OCI-LY7 (cell line): ENCODE results near the gene NMNAT1. TPM values are rescaled to one million over a fixed set of nuclear protein-coding genes. Genes with fewer than 3 reads are reported as not detected.
A peak's percentile ranks its signal among the peaks of the same experiment; 100 is the strongest.

ENCODE experiments used
- BruUV-seq: library from RNA; stranded (reverse); fragments of 400-500 nt; replicated peaks from 2 replicates; lab custom pipeline; 2021; lab: Mats Ljungman, UMichigan
- CTCF ChIA-PET: fragments of 300-600 bp; sonication (Branson Sonifier 250); formaldehyde crosslinking; loops from one replicate; lab custom pipeline; 2022; ENCODE audit warnings: antibody characterized with exemption; ENCODE audit not compliant: unreplicated experiment; lab: Charles Lee
- POLR2A ChIA-PET: fragments of 300-600 bp; sonication (Branson Sonifier 250); formaldehyde crosslinking; loops from one replicate; lab custom pipeline; 2022; ENCODE audit warnings: antibody characterized with exemption; lab: Charles Lee
- DNase-seq: peaks from one replicate; pipeline ENCODE4 v3.0.0-alpha.2; 2015; ENCODE audit warnings: low spot score
- H2AFZ ChIP-seq: fragments of 200-600 bp; sonication (generic), shearing (Covaris generic); 2 replicates; pipeline ENCODE4 v1.6.1; 2014; ENCODE audit warnings: mild to moderate bottlenecking, antibody characterized with exemption, low read length, moderate library complexity
- H3K27ac ChIP-seq: fragments of 200-600 bp; sonication (generic); 2 replicates; pipeline ENCODE4 v1.5.1; 2014; ENCODE audit warnings: mixed run types, low read depth, mild to moderate bottlenecking, moderate library complexity, low read length, inconsistent platforms; ENCODE audit not compliant: poor library complexity, severe bottlenecking
- H3K36me3 ChIP-seq: fragments of 200-600 bp; sonication (generic); 2 replicates; pipeline ENCODE4 v1.6.1; 2014; ENCODE audit warnings: mild to moderate bottlenecking, antibody characterized with exemption, low read length, moderate library complexity, mixed read lengths; ENCODE audit not compliant: insufficient read depth
- H3K4me1 ChIP-seq: fragments of 200-600 bp; sonication (generic); 2 replicates; pipeline ENCODE4 v1.5.1; 2014; ENCODE audit warnings: mild to moderate bottlenecking, low read length; ENCODE audit not compliant: insufficient read depth, poor library complexity, severe bottlenecking
- H3K4me2 ChIP-seq: fragments of 200-600 bp; sonication (generic); 2 replicates; pipeline ENCODE4 v1.6.1; 2014; ENCODE audit warnings: mild to moderate bottlenecking, low read length
- H3K4me3 ChIP-seq: fragments of 200-600 bp; sonication (generic); 2 replicates; pipeline ENCODE4 v1.5.1; 2014; ENCODE audit warnings: mild to moderate bottlenecking, low read depth, low read length; ENCODE audit not compliant: poor library complexity, severe bottlenecking
- H3K79me2 ChIP-seq: fragments of 200-600 bp; sonication (generic); 2 replicates; pipeline ENCODE4 v1.6.1; 2016; ENCODE audit warnings: low read depth, mild to moderate bottlenecking, low read length, moderate library complexity, mixed read lengths; ENCODE audit not compliant: insufficient read depth
- H3K9me2 ChIP-seq: fragments of 200-600 bp; sonication (generic); 2 replicates; pipeline ENCODE4 v1.6.1; 2016; ENCODE audit warnings: mild to moderate bottlenecking, low read length, mixed read lengths; ENCODE audit not compliant: insufficient read depth
- H3K9me3 ChIP-seq: fragments of 200-600 bp; sonication (generic); 2 replicates; pipeline ENCODE4 v1.6.1; 2014; ENCODE audit warnings: mild to moderate bottlenecking, mixed run types, low read length, mixed read lengths
- H4K20me1 ChIP-seq: fragments of 200-600 bp; sonication (generic); 2 replicates; pipeline ENCODE4 v1.6.1; 2014; ENCODE audit warnings: mild to moderate bottlenecking, antibody characterized with exemption, low read length, moderate library complexity, mixed read lengths; ENCODE audit not compliant: insufficient read depth
- EZH2phosphoT487 ChIP-seq: fragments of 200-600 bp; sonication (generic); IDR thresholded peaks from 2 replicates; pipeline ENCODE4 v1.6.1; 2018; ENCODE audit warnings: low read depth, borderline replicate concordance, mild to moderate bottlenecking, mixed run types, antibody characterized with exemption, low read length, moderate library complexity, mixed read lengths
- intact Hi-C: fragments of 100-400 bp; cut with micrococcal nuclease; formaldehyde crosslinking; loops from one replicate; pipeline ENCODE4 v1.10.0; 2022; ENCODE audit not compliant: unreplicated experiment
- total RNA-seq, 2 experiments: library from RNA; depleted of rRNA in 1 of 2; stranded (reverse); fragments of >200 nt in 1 of 2; shearing (Covaris generic) in 1 of 2; gene quantifications; 2 replicates each; pipeline ENCODE4 v1.2.3, GENCODE V29; 2014 to 2022
- TF ChIP-seq, protein P1 (sequence below): fragments of 200-600 bp; sonication (generic); conservative IDR thresholded peaks from 2 replicates; pipeline ENCODE4 v1.5.1; 2014; ENCODE audit warnings: mild to moderate bottlenecking, antibody characterized with exemption, low read length, moderate library complexity, mixed read lengths

NMNAT1 gene
- total RNA-seq, 2 experiments from 2014 or later: 5.4 to 6.5 TPM

DNA sequence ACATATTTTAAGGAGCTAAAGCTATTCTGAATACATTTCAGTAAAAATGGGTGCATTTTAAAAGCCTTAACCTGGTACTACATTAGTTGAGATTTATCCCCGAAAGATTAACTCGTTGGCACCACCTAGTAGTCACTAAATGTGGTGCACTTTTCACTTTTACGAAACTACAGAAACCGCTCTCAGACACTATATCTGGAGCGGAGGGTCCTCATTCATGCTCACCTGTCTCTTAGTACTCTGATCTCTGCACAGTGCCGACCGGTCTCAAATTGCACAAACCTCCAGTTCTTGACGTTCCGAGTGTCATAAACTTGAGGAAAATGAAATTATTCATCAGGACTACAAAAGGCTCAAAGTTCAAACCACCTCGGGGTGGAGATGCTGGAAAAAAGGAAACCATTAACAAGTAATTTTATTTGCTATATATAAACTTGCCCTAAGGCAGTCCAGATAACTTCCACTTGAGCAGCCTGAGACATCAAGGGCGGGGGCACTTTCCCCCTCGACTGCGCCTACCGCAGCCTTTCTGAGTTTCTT lies 806 bp upstream of the NMNAT1 start:
- Histone ChIP-seq H2AFZ (peak overlapping the region; percentile 77), H3K27ac (peak overlapping the region; percentile 74), H3K4me1 (peaks cover 10% of the 10 kb centered on the region), H3K9me2 (no peaks in the 10 kb centered on the region), H3K79me2 (peaks cover 19% of the 10 kb centered on the region; the same call in 1 of the 2 replicates), H3K4me2 (peak overlapping the region; percentile 85), H3K36me3 (peaks cover 8% of the 10 kb centered on the region; the same call in 1 of the 2 replicates), H3K9me3 (no peaks in the 10 kb centered on the region), H3K4me3 (peak overlapping the region; percentile 89), H4K20me1 (no peaks in the 10 kb centered on the region)
- BruUV-seq: TSS peak; percentile 89
- TF ChIP-seq EZH2phosphoT487: no peak
- TF ChIP-seq, protein P1, sequence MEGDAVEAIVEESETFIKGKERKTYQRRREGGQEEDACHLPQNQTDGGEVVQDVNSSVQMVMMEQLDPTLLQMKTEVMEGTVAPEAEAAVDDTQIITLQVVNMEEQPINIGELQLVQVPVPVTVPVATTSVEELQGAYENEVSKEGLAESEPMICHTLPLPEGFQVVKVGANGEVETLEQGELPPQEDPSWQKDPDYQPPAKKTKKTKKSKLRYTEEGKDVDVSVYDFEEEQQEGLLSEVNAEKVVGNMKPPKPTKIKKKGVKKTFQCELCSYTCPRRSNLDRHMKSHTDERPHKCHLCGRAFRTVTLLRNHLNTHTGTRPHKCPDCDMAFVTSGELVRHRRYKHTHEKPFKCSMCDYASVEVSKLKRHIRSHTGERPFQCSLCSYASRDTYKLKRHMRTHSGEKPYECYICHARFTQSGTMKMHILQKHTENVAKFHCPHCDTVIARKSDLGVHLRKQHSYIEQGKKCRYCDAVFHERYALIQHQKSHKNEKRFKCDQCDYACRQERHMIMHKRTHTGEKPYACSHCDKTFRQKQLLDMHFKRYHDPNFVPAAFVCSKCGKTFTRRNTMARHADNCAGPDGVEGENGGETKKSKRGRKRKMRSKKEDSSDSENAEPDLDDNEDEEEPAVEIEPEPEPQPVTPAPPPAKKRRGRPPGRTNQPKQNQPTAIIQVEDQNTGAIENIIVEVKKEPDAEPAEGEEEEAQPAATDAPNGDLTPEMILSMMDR: peak; percentile 85
- DNase-seq: peak; percentile 80
- ChIA-PET CTCF (interaction anchor here (1.3 kb wide), 1 partner anchor 18 kb away, joined by 6 read pairs; no protein-coding TSS in a partner anchor), POLR2A (interaction anchor here (0.5 to 1.5 kb wide), 4 partner anchors 10 to 318 kb away, joined by 3 to 4 read pairs (median 3); no protein-coding TSS in a partner anchor)
- intact Hi-C loops: loop anchor here (1.0 to 10.0 kb wide), 5 partner anchors 32 to 212 kb away; partner anchors contain the start of genes CTNNBIP1 and UBE4B

DNA sequence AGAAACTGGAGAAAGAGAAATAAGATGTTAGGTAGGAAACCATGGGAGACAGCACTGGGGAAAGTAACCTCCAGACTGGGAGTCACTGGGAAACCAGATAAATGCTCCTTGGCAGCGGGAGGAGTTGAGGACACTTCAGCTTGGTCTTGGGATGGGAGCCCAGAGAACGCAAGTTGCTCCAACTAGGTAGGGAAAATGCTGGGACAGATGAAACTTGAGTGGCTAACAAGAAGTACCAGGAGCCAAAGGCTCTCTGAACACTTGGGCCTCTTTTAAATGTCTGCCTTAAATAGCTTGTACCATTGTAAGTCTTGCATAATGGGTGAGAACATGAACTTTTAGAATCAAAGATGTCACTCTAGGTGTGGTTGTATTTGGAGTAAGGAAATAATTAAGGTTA lies 3.0 kb downstream of the NMNAT1 start:
- no TSS peak for BruUV-seq
- DNase-seq: no peak
- ChIA-PET CTCF (no interaction called here), POLR2A (interaction anchor here (0.5 kb wide), 1 partner anchor 82 kb away, joined by 3 read pairs; no protein-coding TSS in a partner anchor)
- Histone ChIP-seq H3K4me2 (no peak overlapping the region), H3K27ac (no peak overlapping the region), H2AFZ (no peak overlapping the region), H4K20me1 (no peaks in the 10 kb centered on the region), H3K4me1 (peaks cover 29% of the 10 kb centered on the region), H3K9me3 (no peaks in the 10 kb centered on the region), H3K79me2 (peaks cover 19% of the 10 kb centered on the region; the same call in 1 of the 2 replicates), H3K36me3 (no peaks in the 10 kb centered on the region), H3K4me3 (no peak overlapping the region), H3K9me2 (no peaks in the 10 kb centered on the region)
- TF ChIP-seq EZH2phosphoT487: no peak
- TF ChIP-seq, protein P1: no peak
- intact Hi-C loops: loop anchor here (10.0 kb wide), 1 partner anchor 208 kb away; no protein-coding TSS in a partner anchor

DNA sequence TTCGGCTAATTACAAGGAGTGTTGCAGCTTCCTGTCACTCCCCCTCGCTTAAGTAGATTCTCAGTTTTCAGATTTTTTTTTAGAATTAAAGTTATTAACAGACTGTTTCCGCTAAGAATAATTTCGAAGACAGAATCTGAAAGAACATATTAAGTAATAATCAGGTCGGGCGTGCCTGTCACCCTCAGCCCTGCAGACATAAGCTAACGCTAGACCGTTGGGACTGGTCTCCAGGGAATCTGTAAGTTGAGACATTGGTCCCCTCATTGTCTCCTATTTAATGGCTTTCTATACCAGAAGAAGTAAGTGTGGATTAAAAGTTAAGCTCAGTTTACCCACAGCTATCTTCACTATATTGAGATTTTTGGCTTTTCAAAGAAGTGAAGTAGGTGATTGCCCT lies 14.5 kb downstream of the NMNAT1 start:
- no peaks in the 10 kb centered on the region for H3K79me2 ChIP-seq
- no peaks in the 10 kb centered on the region for H3K9me2 ChIP-seq
- H3K4me3 ChIP-seq: no peak overlapping the region
- no peak for DNase-seq
- intact Hi-C loops: no loop called here
- H3K27ac ChIP-seq: no peak overlapping the region
- ChIA-PET CTCF (no interaction called here), POLR2A (interaction anchor here (0.6 kb wide), 1 partner anchor 14 kb away, joined by 3 read pairs; the partner anchor contains the start of genes LZIC and NMNAT1)
- H4K20me1 ChIP-seq: no peaks in the 10 kb centered on the region
- H3K9me3 ChIP-seq: no peaks in the 10 kb centered on the region
- no peak overlapping the region for H2AFZ ChIP-seq
- no TSS peak for BruUV-seq
- H3K4me2 ChIP-seq: no peak overlapping the region
- no peaks in the 10 kb centered on the region for H3K36me3 ChIP-seq
- no peak for TF ChIP-seq EZH2phosphoT487
- TF ChIP-seq, protein P1: no peak
- peaks cover 15% of the 10 kb centered on the region for H3K4me1 ChIP-seq
